CD4-positive, alpha-beta T cell treated with Interleukin-17A for 4 hours (primary cell): ENCODE measurements around the gene DDX46.
"Not testable (repeated sequence)": the region's sequence is repeated elsewhere in the genome, so short reads cannot be mapped to it uniquely, and the experiment has no call there.

Experiments
- DNase-seq: peaks from one replicate; pipeline ENCODE4 v3.0.0-alpha.2; 2020; ENCODE audit warnings: mixed read lengths

The DDX46 gene

GRCh38 chr5:134787692-134788091, 29.1 kb downstream of the DDX46 start:
- no peak for DNase-seq

GRCh38 chr5:134791580-134791979, 33.0 kb downstream of the DDX46 start:
- no peak for DNase-seq

- DNase-seq, result no peak
These were observed 33.7 kb downstream of the DDX46 start for GRCh38 chr5:134792286-134792685.

GRCh38 chr5:134793111-134793510, 34.5 kb downstream of the DDX46 start:
- DNase-seq, result no peak

GRCh38 chr5:134794082-134794481, 35.5 kb downstream of the DDX46 start:
- DNase-seq, result no peak

GRCh38 chr5:134794819-134795218, 36.2 kb downstream of the DDX46 start:
- no peak for DNase-seq

- no peak for DNase-seq
These were observed 39.9 kb downstream of the DDX46 start for GRCh38 chr5:134798468-134798867.

- DNase-seq, result no peak
These were observed 45.2 kb downstream of the DDX46 start for GRCh38 chr5:134803821-134804220.

GRCh38 chr5:134813407-134813806, 54.8 kb downstream of the DDX46 start:
- DNase-seq, result no peak

- DNase-seq, result no peak
These were observed 55.2 kb downstream of the DDX46 start for GRCh38 chr5:134813827-134814226.

GRCh38 chr5:134817006-134817405, 58.4 kb downstream of the DDX46 start:
- no peak for DNase-seq

GRCh38 chr5:134818776-134819175, 60.2 kb downstream of the DDX46 start:
- DNase-seq, result no peak

- DNase-seq, result no peak
These were observed 60.9 kb downstream of the DDX46 start for GRCh38 chr5:134819407-134819963.

GRCh38 chr5:134821841-134822240, 63.3 kb downstream of the DDX46 start:
- no peak for DNase-seq

GRCh38 chr5:134824681-134825080, 66.1 kb downstream of the DDX46 start:
- no peak for DNase-seq

GRCh38 chr5:134825212-134825611, 66.6 kb downstream of the DDX46 start:
- no peak for DNase-seq

GRCh38 chr5:134833340-134834032, 74.9 kb downstream of the DDX46 start:
- DNase-seq, result no peak

GRCh38 chr5:134835623-134836022, 77.0 kb downstream of the DDX46 start:
- no peak for DNase-seq

GRCh38 chr5:134837530-134838181, 79.1 kb downstream of the DDX46 start:
- DNase-seq, result no peak

- DNase-seq, result not testable (repeated sequence)
These were observed 79.8 kb downstream of the DDX46 start for GRCh38 chr5:134838361-134838760.

- DNase-seq, result no peak
These were observed 82.2 kb downstream of the DDX46 start for GRCh38 chr5:134840811-134841210.

GRCh38 chr5:134844252-134844651, 85.7 kb downstream of the DDX46 start:
- DNase-seq, result no peak

- no peak for DNase-seq
These were observed 86.8 kb downstream of the DDX46 start for GRCh38 chr5:134845335-134845851.
